ENCODE results near the gene FARS2. TPM values are rescaled to one million over a fixed set of nuclear protein-coding genes. Genes with fewer than 3 reads are reported as not detected.

The FARS2 gene
- total RNA-seq, 2 experiments from 2014 or later: 15.7 to 18.5 TPM

DNA sequence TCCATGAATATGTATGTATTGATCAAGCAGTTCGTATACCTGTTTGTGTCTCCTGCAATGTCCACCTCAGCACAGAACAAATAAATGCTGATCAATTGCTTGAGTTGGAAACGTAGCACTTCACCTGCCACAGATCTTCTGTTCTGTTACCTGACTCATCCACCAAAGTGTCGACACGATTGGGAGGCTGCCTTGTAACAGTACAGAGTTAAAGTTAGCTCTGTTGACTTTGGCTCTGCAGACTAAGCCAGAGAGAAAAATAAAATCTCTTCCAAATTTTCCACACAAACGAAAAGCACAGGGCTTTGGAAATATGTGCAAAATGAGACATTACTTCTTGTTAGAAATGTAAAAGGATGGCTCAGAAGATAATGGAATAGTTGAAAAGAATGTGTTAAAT, 500.1 kb downstream of the FARS2 start:
- H3K9me3 Mint-ChIP-seq: no peaks in the 10 kb centered on the region
- no peak for DNase-seq
- H3K4me3 Mint-ChIP-seq: no peak overlapping the region
- TF ChIP-seq, protein P1, sequence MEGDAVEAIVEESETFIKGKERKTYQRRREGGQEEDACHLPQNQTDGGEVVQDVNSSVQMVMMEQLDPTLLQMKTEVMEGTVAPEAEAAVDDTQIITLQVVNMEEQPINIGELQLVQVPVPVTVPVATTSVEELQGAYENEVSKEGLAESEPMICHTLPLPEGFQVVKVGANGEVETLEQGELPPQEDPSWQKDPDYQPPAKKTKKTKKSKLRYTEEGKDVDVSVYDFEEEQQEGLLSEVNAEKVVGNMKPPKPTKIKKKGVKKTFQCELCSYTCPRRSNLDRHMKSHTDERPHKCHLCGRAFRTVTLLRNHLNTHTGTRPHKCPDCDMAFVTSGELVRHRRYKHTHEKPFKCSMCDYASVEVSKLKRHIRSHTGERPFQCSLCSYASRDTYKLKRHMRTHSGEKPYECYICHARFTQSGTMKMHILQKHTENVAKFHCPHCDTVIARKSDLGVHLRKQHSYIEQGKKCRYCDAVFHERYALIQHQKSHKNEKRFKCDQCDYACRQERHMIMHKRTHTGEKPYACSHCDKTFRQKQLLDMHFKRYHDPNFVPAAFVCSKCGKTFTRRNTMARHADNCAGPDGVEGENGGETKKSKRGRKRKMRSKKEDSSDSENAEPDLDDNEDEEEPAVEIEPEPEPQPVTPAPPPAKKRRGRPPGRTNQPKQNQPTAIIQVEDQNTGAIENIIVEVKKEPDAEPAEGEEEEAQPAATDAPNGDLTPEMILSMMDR (IDR thresholded peaks at IDR 0.05): no peak
- intact Hi-C loops (cut with micrococcal nuclease): no loop called here
- CTCF ChIA-PET: no interaction called here
- peaks cover 8% of the 10 kb centered on the region for H3K36me3 Mint-ChIP-seq (ENCODE audit: low read depth)
- peaks cover 5% of the 10 kb centered on the region for H3K4me1 Mint-ChIP-seq (ENCODE audit: low read depth)
- no peak for ATAC-seq
- H3K27me3 Mint-ChIP-seq: no peaks in the 10 kb centered on the region
- POLR2A ChIA-PET: no interaction called here
- H3K27ac Mint-ChIP-seq: no peak overlapping the region

GRCh38 chr6:5762561-5762968, 501.3 kb downstream of the FARS2 start:
- Mint-ChIP-seq H3K9me3 (peaks cover 4% of the 10 kb centered on the region), H3K36me3 (ENCODE audit: low read depth) (no peaks in the 10 kb centered on the region), H3K4me3 (no peak overlapping the region), H3K27me3 (no peaks in the 10 kb centered on the region), H3K27ac (no peak overlapping the region), H3K4me1 (ENCODE audit: low read depth) (peaks cover 5% of the 10 kb centered on the region)
- no peak for DNase-seq
- no peak for ATAC-seq
- ChIA-PET CTCF (no interaction called here), POLR2A (no interaction called here)
- intact Hi-C loops (cut with micrococcal nuclease): no loop called here
- TF ChIP-seq, protein P1 (IDR thresholded peaks at IDR 0.05): no peak

DNA sequence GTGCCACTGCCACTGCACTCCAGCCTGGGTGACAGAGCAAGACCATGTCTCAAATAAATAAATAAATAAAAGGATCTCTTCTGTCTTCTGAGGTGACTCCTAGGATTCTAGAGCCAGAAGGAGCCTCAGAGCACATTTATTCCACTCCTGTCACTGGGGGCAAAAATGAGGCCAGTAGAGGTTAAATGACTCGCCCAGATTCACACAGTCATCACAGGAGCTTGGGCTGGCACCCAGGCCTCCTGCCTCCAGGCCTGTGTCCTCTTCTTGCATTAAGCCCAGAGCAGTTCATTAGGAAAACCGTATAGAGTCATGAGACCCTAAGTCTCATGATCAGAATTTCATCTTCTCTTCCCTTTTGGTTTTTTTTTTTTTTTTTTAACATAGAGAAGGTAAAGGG, 502.1 kb downstream of the FARS2 start:
- ATAC-seq: no peak
- H3K4me1 Mint-ChIP-seq (ENCODE audit: low read depth): peaks cover 5% of the 10 kb centered on the region

GRCh38 chr6:5763871-5764270, 502.6 kb downstream of the FARS2 start:
- TF ChIP-seq, protein P1 (IDR thresholded peaks at IDR 0.05): no peak
- DNase-seq (no peak), ATAC-seq (no peak)
- Mint-ChIP-seq H3K27me3 (no peaks in the 10 kb centered on the region), H3K36me3 (ENCODE audit: low read depth) (peaks cover 4% of the 10 kb centered on the region), H3K4me3 (no peak overlapping the region), H3K27ac (no peak overlapping the region), H3K9me3 (peaks cover 10% of the 10 kb centered on the region), H3K4me1 (ENCODE audit: low read depth) (peaks cover 5% of the 10 kb centered on the region)
- ChIA-PET CTCF (no interaction called here), POLR2A (no interaction called here)
- intact Hi-C loops (cut with micrococcal nuclease): no loop called here

More for the DNA sequence above, 502.1 kb downstream of the FARS2 start:
- TF ChIP-seq, protein P1 (IDR thresholded peaks at IDR 0.05): no peak
- intact Hi-C loops (cut with micrococcal nuclease): no loop called here
- H3K9me3 Mint-ChIP-seq: peaks cover 5% of the 10 kb centered on the region
- POLR2A ChIA-PET: no interaction called here
- CTCF ChIA-PET: no interaction called here
- H3K27ac Mint-ChIP-seq: no peak overlapping the region
- H3K4me3 Mint-ChIP-seq: no peak overlapping the region
- H3K27me3 Mint-ChIP-seq: no peaks in the 10 kb centered on the region
- DNase-seq: no peak
- H3K36me3 Mint-ChIP-seq (ENCODE audit: low read depth): peaks cover 1% of the 10 kb centered on the region

- H3K4me3 Mint-ChIP-seq: no peak overlapping the region
- ChIA-PET CTCF (interaction anchor here (1.0 kb wide), 1 partner anchor 612 kb away, joined by 3 read pairs; no protein-coding TSS in a partner anchor), POLR2A (no interaction called here)
- peaks cover 11% of the 10 kb centered on the region for H3K9me3 Mint-ChIP-seq
- no peak overlapping the region for H3K27ac Mint-ChIP-seq
- TF ChIP-seq, protein P1 (IDR thresholded peaks at IDR 0.05): no peak
- peaks cover 5% of the 10 kb centered on the region for H3K4me1 Mint-ChIP-seq (ENCODE audit: low read depth)
- DNase-seq (no peak), ATAC-seq (no peak)
- no peaks in the 10 kb centered on the region for H3K27me3 Mint-ChIP-seq
- intact Hi-C loops (cut with micrococcal nuclease): no loop called here
- H3K36me3 Mint-ChIP-seq (ENCODE audit: low read depth): peaks cover 6% of the 10 kb centered on the region
These were observed 503.2 kb downstream of the FARS2 start for GRCh38 chr6:5764401-5764955.

Measured in activated CD8-positive, alpha-beta T cell treated with anti-CD3 and anti-CD28 coated beads for 36 hours (primary cell).